MM.1S (cell line): ENCODE data around the gene TREML1.

Experiments used
- DNase-seq: peaks from one replicate; pipeline ENCODE4 v3.0.0-alpha.2; 2015
- H2AFZ ChIP-seq: fragments of 300-600 bp; sonication (generic); 2 replicates; pipeline ENCODE4 v1.6.0; 2016; ENCODE audit warnings: antibody characterized with exemption, low read length
- H3F3A ChIP-seq: fragments of 300-600 bp; sonication (generic); 2 replicates; pipeline ENCODE4 v1.6.1; 2016; ENCODE audit warnings: mild to moderate bottlenecking, antibody characterized with exemption, low read length, moderate library complexity, mixed read lengths; ENCODE audit not compliant: insufficient read depth
- H3K27ac ChIP-seq: fragments of 300-600 bp; sonication (generic); 2 replicates; pipeline ENCODE4 v1.5.1; 2016; ENCODE audit warnings: mild to moderate bottlenecking, low read length
- H3K27me3 ChIP-seq: fragments of 300-600 bp; sonication (generic); replicated peaks from 2 replicates; pipeline ENCODE4 v1.6.0; 2016; ENCODE audit warnings: low read length; ENCODE audit not compliant: insufficient read depth
- H3K36me3 ChIP-seq: fragments of 300-600 bp; sonication (generic); replicated peaks from 2 replicates; pipeline ENCODE4 v1.6.1; 2016; ENCODE audit warnings: mild to moderate bottlenecking, low read length, mixed read lengths; ENCODE audit not compliant: insufficient read depth
- H3K4me1 ChIP-seq: fragments of 300-600 bp; sonication (generic); 2 replicates; pipeline ENCODE4 v1.6.1; 2016; ENCODE audit warnings: low read length, mixed read lengths
- H3K4me2 ChIP-seq: fragments of 300-600 bp; sonication (generic); 2 replicates; pipeline ENCODE4 v1.6.0; 2016; ENCODE audit warnings: low read depth, low read length
- H3K4me3 ChIP-seq: fragments of 300-600 bp; sonication (generic); 2 replicates; pipeline ENCODE4 v1.5.1; 2016; ENCODE audit warnings: low read length, mixed read lengths
- H3K79me2 ChIP-seq: fragments of 300-600 bp; sonication (generic); 2 replicates; pipeline ENCODE4 v1.6.1; 2016; ENCODE audit warnings: mixed run types, low read length, mixed read lengths
- H3K9ac ChIP-seq: fragments of 300-600 bp; sonication (generic); 2 replicates; pipeline ENCODE4 v1.6.1; 2016; ENCODE audit warnings: low read length, mixed read lengths
- H3K9me2 ChIP-seq: fragments of 300-600 bp; sonication (generic); replicated peaks from 2 replicates; pipeline ENCODE4 v1.6.1; 2016; ENCODE audit warnings: mild to moderate bottlenecking, low read length, mixed read lengths; ENCODE audit not compliant: insufficient read depth
- H3K9me3 ChIP-seq: fragments of 300-600 bp; sonication (generic); replicated peaks from 2 replicates; pipeline ENCODE4 v1.6.1; 2016; ENCODE audit warnings: mild to moderate bottlenecking, low read length, mixed read lengths; ENCODE audit not compliant: insufficient read depth
- H4K20me1 ChIP-seq: fragments of 300-600 bp; sonication (generic); 2 replicates; pipeline ENCODE4 v1.6.1; 2016; ENCODE audit warnings: mild to moderate bottlenecking, low read length, moderate library complexity, mixed read lengths; ENCODE audit not compliant: insufficient read depth
- CTCF ChIP-seq: fragments of 300-600 bp; sonication (generic); IDR thresholded peaks from 2 replicates; pipeline ENCODE4 v1.5.1; 2016; ENCODE audit warnings: antibody characterized with exemption, low read length, mixed read lengths
- EZH2 ChIP-seq: fragments of 300-600 bp; sonication (generic); optimal IDR thresholded peaks from 2 replicates; pipeline ENCODE3; 2017; ENCODE audit warnings: low read depth, mild to moderate bottlenecking, antibody characterized with exemption, low read length, mixed read lengths
- EZH2phosphoT487 ChIP-seq: fragments of 300-600 bp; sonication (generic); IDR thresholded peaks from 2 replicates; pipeline ENCODE4 v1.6.1; 2018; ENCODE audit warnings: antibody characterized with exemption, low read length

Gene TREML1

GRCh38 chr6:41150671-41151070, 3.5 kb downstream of the TREML1 start:
- Histone ChIP-seq H2AFZ (no peak overlapping the region), H3K4me3 (no peak overlapping the region), H3K27me3 (no peaks in the 10 kb centered on the region), H4K20me1 (no peaks in the 10 kb centered on the region), H3F3A (no peaks in the 10 kb centered on the region), H3K27ac (no peak overlapping the region), H3K79me2 (no peaks in the 10 kb centered on the region), H3K9me2 (no peaks in the 10 kb centered on the region), H3K36me3 (no peaks in the 10 kb centered on the region), H3K9ac (no peak overlapping the region), H3K4me1 (no peaks in the 10 kb centered on the region), H3K9me3 (no peaks in the 10 kb centered on the region), H3K4me2 (no peak overlapping the region)
- TF ChIP-seq EZH2 (no peak), EZH2phosphoT487 (no peak), CTCF (no peak)
- no peak for DNase-seq

GRCh38 chr6:41147917-41148316, 6.2 kb downstream of the TREML1 start:
- no peak for TF ChIP-seq CTCF
- no peak for TF ChIP-seq EZH2phosphoT487
- TF ChIP-seq EZH2: no peak
- no peak overlapping the region for H3K4me3 ChIP-seq
- no peak for DNase-seq
- no peaks in the 10 kb centered on the region for H3K27me3 ChIP-seq
- no peaks in the 10 kb centered on the region for H3K36me3 ChIP-seq
- no peak overlapping the region for H2AFZ ChIP-seq
- no peak overlapping the region for H3K4me2 ChIP-seq
- no peaks in the 10 kb centered on the region for H3F3A ChIP-seq
- H3K9me2 ChIP-seq: no peaks in the 10 kb centered on the region
- H3K27ac ChIP-seq: no peak overlapping the region
- H3K9me3 ChIP-seq: no peaks in the 10 kb centered on the region
- no peaks in the 10 kb centered on the region for H4K20me1 ChIP-seq
- no peaks in the 10 kb centered on the region for H3K4me1 ChIP-seq
- H3K9ac ChIP-seq: no peak overlapping the region
- H3K79me2 ChIP-seq: no peaks in the 10 kb centered on the region

GRCh38 chr6:41136911-41137310, 17.2 kb downstream of the TREML1 start:
- no peak overlapping the region for H3K4me3 ChIP-seq
- no peaks in the 10 kb centered on the region for H3F3A ChIP-seq
- no peak for TF ChIP-seq EZH2phosphoT487
- H3K27ac ChIP-seq: no peak overlapping the region
- H2AFZ ChIP-seq: no peak overlapping the region
- no peaks in the 10 kb centered on the region for H4K20me1 ChIP-seq
- no peak overlapping the region for H3K4me2 ChIP-seq
- no peaks in the 10 kb centered on the region for H3K79me2 ChIP-seq
- no peaks in the 10 kb centered on the region for H3K36me3 ChIP-seq
- H3K9me2 ChIP-seq: no peaks in the 10 kb centered on the region
- H3K27me3 ChIP-seq: no peaks in the 10 kb centered on the region
- H3K9ac ChIP-seq: no peak overlapping the region
- no peaks in the 10 kb centered on the region for H3K9me3 ChIP-seq
- DNase-seq: no peak
- no peaks in the 10 kb centered on the region for H3K4me1 ChIP-seq

GRCh38 chr6:41135062-41135832, 18.9 kb downstream of the TREML1 start:
- H3K9me2 ChIP-seq: no peaks in the 10 kb centered on the region
- no peak overlapping the region for H3K4me2 ChIP-seq
- H3K36me3 ChIP-seq: no peaks in the 10 kb centered on the region
- TF ChIP-seq CTCF (no peak), EZH2phosphoT487 (no peak), EZH2 (no peak)
- H4K20me1 ChIP-seq: no peaks in the 10 kb centered on the region
- H3F3A ChIP-seq: no peaks in the 10 kb centered on the region
- no peak for DNase-seq
- no peaks in the 10 kb centered on the region for H3K4me1 ChIP-seq
- no peaks in the 10 kb centered on the region for H3K9me3 ChIP-seq
- no peak overlapping the region for H3K27ac ChIP-seq
- no peak overlapping the region for H3K9ac ChIP-seq
- H2AFZ ChIP-seq: no peak overlapping the region
- H3K27me3 ChIP-seq: no peaks in the 10 kb centered on the region
- H3K4me3 ChIP-seq: no peak overlapping the region
- H3K79me2 ChIP-seq: no peaks in the 10 kb centered on the region
